IMR-90 (cell line): ENCODE data around the gene DPP6. TPM values are rescaled to one million over a fixed set of nuclear protein-coding genes. Genes with fewer than 3 reads are reported as not detected.

Experiments used
- ATAC-seq: fragments of 200-7000 bp; cut with Tn5 transposase; 2 replicates; pipeline ENCODE4 v1.9.1; 2020; ENCODE audit warnings: low read depth, mild to moderate bottlenecking, moderate library complexity
- BruUV-seq: library from RNA; stranded (reverse); fragments of 400-500 nt; replicated peaks from 2 replicates; lab custom pipeline; 2021; lab: Mats Ljungman, UMichigan
- CTCF ChIA-PET: fragments of 300-600 bp; formaldehyde crosslinking; extraction: SDS; loops from one replicate; lab custom pipeline; 2021; ENCODE audit warnings: antibody characterized with exemption; lab: Yijun Ruan, JAX
- POLR2A ChIA-PET: fragments of 300-600 bp; sonication (Branson Sonifier 250); formaldehyde crosslinking; loops from one replicate; lab custom pipeline; 2022; ENCODE audit warnings: antibody characterized with exemption; ENCODE audit not compliant: unreplicated experiment; lab: Charles Lee
- DNase-seq: peaks from one replicate; pipeline ENCODE4 v3.0.0; 2013
- H2AFZ ChIP-seq: replicated peaks from 2 replicates; pipeline ENCODE3; 2013; ENCODE audit warnings: low read length, mild to moderate bottlenecking; ENCODE audit not compliant: poor library complexity
- H2AK5ac ChIP-seq: 2 replicates; pipeline ENCODE4 v1.6.1; 2013; ENCODE audit warnings: low read depth, low read length, inconsistent platforms
- H2AK9ac ChIP-seq: replicated peaks from 2 replicates; pipeline ENCODE3; 2013; ENCODE audit warnings: mild to moderate bottlenecking, low read depth, low read length, moderate library complexity; ENCODE audit not compliant: poor library complexity
- H2BK120ac ChIP-seq: 2 replicates; pipeline ENCODE4 v1.6.1; 2013; ENCODE audit warnings: low read depth, low read length, inconsistent platforms
- H2BK15ac ChIP-seq: 3 replicates; pipeline ENCODE4 v1.6.1; 2013; ENCODE audit warnings: low read depth, low read length, inconsistent platforms
- H2BK20ac ChIP-seq: 2 replicates; pipeline ENCODE4 v1.6.1; 2013; ENCODE audit warnings: low read depth, mild to moderate bottlenecking, inconsistent platforms, low read length, moderate library complexity
- H2BK5ac ChIP-seq: 2 replicates; pipeline ENCODE4 v1.6.1; 2013; ENCODE audit warnings: mild to moderate bottlenecking, low read depth, low read length, inconsistent platforms; ENCODE audit not compliant: poor library complexity, severe bottlenecking
- H3K14ac ChIP-seq: replicated peaks from 2 replicates; pipeline ENCODE4 v1.6.1; 2013; ENCODE audit warnings: low read depth, low read length, inconsistent platforms
- H3K18ac ChIP-seq: 2 replicates; pipeline ENCODE4 v1.6.1; 2013; ENCODE audit warnings: low read depth, low read length, control low read depth
- H3K23ac ChIP-seq: 2 replicates; pipeline ENCODE4 v1.6.1; 2013; ENCODE audit warnings: low read depth, low read length, inconsistent platforms
- H3K27ac ChIP-seq: 2 replicates; pipeline ENCODE4 v1.5.1; 2013; ENCODE audit warnings: mild to moderate bottlenecking, control low read depth, low read length; ENCODE audit not compliant: insufficient read depth
- H3K27me3 ChIP-seq: 2 replicates; pipeline ENCODE4 v1.6.1; 2013; ENCODE audit warnings: low read length; ENCODE audit not compliant: control insufficient read depth, insufficient read depth
- H3K36me3 ChIP-seq: 2 replicates; pipeline ENCODE4 v1.6.1; 2013; ENCODE audit warnings: low read length, mixed read lengths; ENCODE audit not compliant: control insufficient read depth, insufficient read depth
- H3K4ac ChIP-seq: 2 replicates; pipeline ENCODE4 v1.6.1; 2013; ENCODE audit warnings: low read depth, low read length, inconsistent platforms
- H3K4me1 ChIP-seq: 2 replicates; pipeline ENCODE4 v1.6.1; 2013; ENCODE audit warnings: low read length, mixed read lengths; ENCODE audit not compliant: control insufficient read depth, insufficient read depth
- H3K4me2 ChIP-seq: 2 replicates; pipeline ENCODE4 v1.6.1; 2013; ENCODE audit warnings: low read depth, mild to moderate bottlenecking, control low read depth, low read length, moderate library complexity
- H3K4me3 ChIP-seq: 2 replicates; pipeline ENCODE4 v1.5.1; 2013; ENCODE audit warnings: low read depth, mild to moderate bottlenecking, control low read depth, low read length, moderate library complexity; ENCODE audit not compliant: insufficient read depth
- H3K56ac ChIP-seq: 2 replicates; pipeline ENCODE4 v1.6.1; 2013; ENCODE audit warnings: low read length, inconsistent platforms; ENCODE audit not compliant: insufficient read depth; ENCODE audit errors: extremely low read depth
- H3K79me1 ChIP-seq, 2 experiments: 2 replicates each; pipeline ENCODE4 v1.6.1; 2013; ENCODE audit warnings: low read length in 2 of 2, inconsistent platforms in 1 of 2, low read depth in 1 of 2
- H3K9ac ChIP-seq: 2 replicates; pipeline ENCODE4 v1.6.1; 2013; ENCODE audit warnings: low read depth, low read length, control low read depth
- H3K9me1 ChIP-seq: 2 replicates; pipeline ENCODE4 v1.6.1; 2013; ENCODE audit warnings: low read length, inconsistent platforms; ENCODE audit not compliant: insufficient read depth
- H3K9me3 ChIP-seq: 2 replicates; pipeline ENCODE4 v1.6.1; 2013; ENCODE audit warnings: low read length; ENCODE audit not compliant: control insufficient read depth, insufficient read depth
- H4K20me1 ChIP-seq: 2 replicates; pipeline ENCODE4 v1.6.1; 2013; ENCODE audit warnings: low read length, inconsistent platforms; ENCODE audit not compliant: insufficient read depth
- H4K5ac ChIP-seq: 2 replicates; pipeline ENCODE4 v1.6.1; 2013; ENCODE audit warnings: mild to moderate bottlenecking, low read depth, low read length, control low read depth
- H4K8ac ChIP-seq, 2 experiments: 2 replicates each; pipeline ENCODE4 v1.6.1; 2013; ENCODE audit warnings: low read depth in 2 of 2, low read length in 2 of 2, control low read depth in 1 of 2, inconsistent platforms in 1 of 2
- H4K91ac ChIP-seq: 2 replicates; pipeline ENCODE4 v1.6.1; 2013; ENCODE audit warnings: low read depth, low read length, inconsistent platforms; ENCODE audit not compliant: insufficient read depth
- BHLHE40 ChIP-seq: fragments of 150-350 bp; IDR thresholded peaks from 2 replicates; pipeline ENCODE4 v1.6.1; 2016; ENCODE audit warnings: mild to moderate bottlenecking, low read depth, low read length
- CTCF ChIP-seq: conservative IDR thresholded peaks from 2 replicates; pipeline ENCODE4 v1.5.1; 2012; ENCODE audit warnings: mild to moderate bottlenecking, low read depth, low read length, improper control_type of control experiment
- FOS ChIP-seq: fragments of 150-350 bp; IDR thresholded peaks from 2 replicates; pipeline ENCODE4 v1.6.1; 2016; ENCODE audit warnings: low read depth, low read length
- RAD21 ChIP-seq: IDR thresholded peaks from 2 replicates; pipeline ENCODE4 v1.6.1; 2012; ENCODE audit warnings: low read length, improper control_type of control experiment
- RFX5 ChIP-seq: IDR thresholded peaks from 2 replicates; pipeline ENCODE4 v1.8.0; 2012; ENCODE audit warnings: low read depth, mild to moderate bottlenecking, low read length, moderate library complexity
- SMC3 ChIP-seq: fragments of 150-350 bp; IDR thresholded peaks from 2 replicates; pipeline ENCODE4 v1.6.1; 2016; ENCODE audit warnings: low read depth, mild to moderate bottlenecking, antibody characterized with exemption, low read length, moderate library complexity
- USF2 ChIP-seq: fragments of 150-350 bp; IDR thresholded peaks from 2 replicates; pipeline ENCODE4 v1.6.1; 2017; ENCODE audit warnings: mild to moderate bottlenecking, antibody characterized with exemption, low read length, low read depth
- WGBS, 2 experiments: methylation state at CpG; one replicate each; pipeline versions ENCODE4 v1.1.5 to v1.1.7; 2013; ENCODE audit warnings: missing lambda C conversion rate in 2 of 2; ENCODE audit not compliant: insufficient read length in 1 of 2; ENCODE audit errors: extremely low coverage in 2 of 2; 5-methylcytosine and 5-hydroxymethylcytosine counted together
- dilution Hi-C: fragments of 300-500 bp; cut with HindIII; formaldehyde crosslinking; loops from one replicate; pipeline ENCODE4 v1.14.3; 2018; ENCODE audit warnings: low sequenced_read_pairs; ENCODE audit not compliant: unreplicated experiment
- in situ Hi-C: fragments of 300-500 bp; cut with MboI; formaldehyde crosslinking; loops from 3 replicates; pipeline ENCODE4 v1.14.3; 2019; ENCODE audit warnings: low sequenced_read_pairs, inconsistent platforms, mixed read lengths
- intact Hi-C: fragments of 100-400 bp; cut with micrococcal nuclease; formaldehyde crosslinking; loops from 2 replicates; pipeline ENCODE4 v1.10.0; 2022
- polyA plus RNA-seq, 3 experiments: library from polyadenylated mRNA; depleted of rRNA; stranded (reverse); fragments of >200 nt; gene quantifications; 2 replicates each; pipeline ENCODE4 v1.2.3, GENCODE V29; 2012; ENCODE audit warnings: low replicate concordance in 1 of 3
- total RNA-seq: library from RNA; depleted of rRNA; stranded (reverse); fragments of >200 nt; gene quantifications from 2 replicates; pipeline ENCODE4 v1.2.3, GENCODE V29; 2012

The DPP6 gene
- total and polyA plus RNA-seq, 2 of the 4 experiments (the other 2 are of a cell fraction): not detected

DNA sequence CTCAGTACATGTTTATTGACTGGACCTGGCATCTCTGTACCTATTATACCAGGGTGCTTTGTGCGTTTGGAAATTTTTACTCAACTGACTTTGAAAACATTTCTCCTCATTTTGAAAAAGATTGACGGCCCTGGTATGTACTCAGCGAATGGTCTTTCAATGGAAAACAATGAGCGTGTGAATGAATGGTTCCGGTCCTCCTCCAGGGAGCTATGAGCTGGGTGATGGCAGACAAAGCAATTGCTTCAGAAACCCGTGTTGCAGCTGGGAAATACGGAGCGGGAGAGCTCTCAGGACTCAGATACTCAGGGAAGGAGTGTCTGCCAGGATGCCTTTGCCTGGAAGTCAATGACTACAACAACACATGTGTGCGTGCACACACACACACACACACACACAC lies 824.8 kb downstream of the DPP6 start:
- Histone ChIP-seq H3K23ac (no peak overlapping the region), H3K27ac (no peak overlapping the region), H3K9ac (no peak overlapping the region), H3K4me1 (no peaks in the 10 kb centered on the region), H3K4me3 (no peak overlapping the region), H4K8ac (no peak overlapping the region), H3K9me1 (no peaks in the 10 kb centered on the region), H2BK120ac (no peak overlapping the region), H2BK5ac (no peak overlapping the region), H4K20me1 (no peaks in the 10 kb centered on the region), H2BK20ac (no peak overlapping the region), H3K27me3 (no peaks in the 10 kb centered on the region), H3K36me3 (no peaks in the 10 kb centered on the region), H3K4ac (no peak overlapping the region), H4K5ac (no peak overlapping the region), H2BK15ac (no peak overlapping the region), H3K18ac (no peak overlapping the region), H2AK5ac (no peak overlapping the region), H2AFZ (no peak overlapping the region), H3K14ac (no peak overlapping the region), H3K9me3 (peaks cover 51% of the 10 kb centered on the region), H2AK9ac (no peak overlapping the region), H3K4me2 (no peak overlapping the region), H3K56ac (no peak overlapping the region), H4K91ac (no peak overlapping the region), H3K79me1 (no peaks in the 10 kb centered on the region)
- ATAC-seq (no peak), DNase-seq (no peak)
- in situ Hi-C loops: no loop called here
- CTCF ChIA-PET: no interaction called here
- intact Hi-C loops: no loop called here
- TF ChIP-seq USF2 (no peak), CTCF (no peak), RAD21 (no peak), SMC3 (no peak), RFX5 (no peak), BHLHE40 (no peak), FOS (no peak)
- WGBS, 2 experiments: 72% methylated on average over 5 of the region's 9 CpGs; no CpG with 5 or more reads in 1 of the 2 experiments
- dilution Hi-C loops: no loop called here
- POLR2A ChIA-PET: no interaction called here
- no TSS peak for BruUV-seq
